ENCODE results near the gene NETO2. TPM values are rescaled to one million over a fixed set of nuclear protein-coding genes. Genes with fewer than 3 reads are reported as not detected.
A peak's percentile ranks its signal among the peaks of the same experiment; 100 is the strongest.

NETO2 gene
- total RNA-seq, 1 donor from 2014 or later = 18.7 TPM

DNA sequence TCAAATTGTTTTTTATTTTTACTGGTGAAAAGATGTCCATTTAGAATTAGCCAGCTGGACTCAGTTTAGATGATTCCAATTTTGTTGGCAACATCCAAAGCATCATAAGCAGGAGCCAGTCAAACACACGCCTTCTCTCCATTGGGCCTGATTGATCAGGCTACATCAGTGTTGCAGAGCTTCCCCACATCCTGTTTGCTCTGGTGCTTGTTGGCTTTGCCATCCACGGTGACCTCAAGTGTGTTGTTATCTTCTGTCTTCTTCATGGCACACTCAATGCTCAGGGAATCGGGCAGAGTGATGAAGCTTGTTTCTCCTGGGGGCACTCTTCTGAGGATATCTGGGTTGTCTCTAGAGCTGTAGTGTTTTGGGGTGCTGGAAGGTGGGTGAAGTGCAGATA, 6.3 kb upstream of the NETO2 start:
- intact Hi-C loops (cut with DNase I) = no loop called here

DNA sequence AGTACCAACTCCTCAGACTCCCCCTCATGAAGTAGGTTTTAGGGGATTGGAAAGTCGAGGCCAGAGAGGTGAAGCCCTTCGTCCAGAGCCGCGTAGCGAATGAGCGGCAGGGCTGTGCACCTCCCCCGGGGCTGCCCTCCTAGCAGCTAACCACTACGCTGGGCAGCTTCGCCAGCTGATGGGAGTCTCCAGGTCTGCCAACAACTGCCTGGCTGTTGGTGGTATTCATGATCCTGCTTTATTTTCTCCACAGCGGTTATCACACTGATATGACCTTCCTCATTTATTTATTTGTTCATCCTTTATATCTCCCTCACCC, 773 bp upstream of the NETO2 start:
- ATAC-seq = peak in 1 of 2 donors; percentile 3
- intact Hi-C loops (cut with DNase I) = loop anchor here (10.0 kb wide), 1 partner anchor 1010 kb away; the partner anchor contains the start of gene ABCC12
- no peak for DNase-seq
- no peaks in the 10 kb centered on the region for H3K9me3 ChIP-seq
- no peak overlapping the region for H3K27ac ChIP-seq
- no peaks in the 10 kb centered on the region for H3K36me3 ChIP-seq
- H3K4me3 ChIP-seq = peak overlapping the region; percentile 57
- peaks cover 15% of the 10 kb centered on the region for H3K4me1 ChIP-seq
- TF ChIP-seq CTCF (IDR thresholded peaks at IDR 0.05) = no peak
- peaks cover 13% of the 10 kb centered on the region for H3K27me3 ChIP-seq (ENCODE audit: low read depth)

More for the DNA sequence above, 6.3 kb upstream of the NETO2 start:
- DNase-seq = no peak
- Histone ChIP-seq H3K27ac (no peak overlapping the region), H3K36me3 (peaks cover 3% of the 10 kb centered on the region), H3K9me3 (no peaks in the 10 kb centered on the region), H3K4me1 (no peaks in the 10 kb centered on the region), H3K27me3 (ENCODE audit: low read depth) (peaks cover 4% of the 10 kb centered on the region), H3K4me3 (no peak overlapping the region)
- no peak for TF ChIP-seq CTCF (IDR thresholded peaks at IDR 0.05)
- no peak for ATAC-seq

DNA sequence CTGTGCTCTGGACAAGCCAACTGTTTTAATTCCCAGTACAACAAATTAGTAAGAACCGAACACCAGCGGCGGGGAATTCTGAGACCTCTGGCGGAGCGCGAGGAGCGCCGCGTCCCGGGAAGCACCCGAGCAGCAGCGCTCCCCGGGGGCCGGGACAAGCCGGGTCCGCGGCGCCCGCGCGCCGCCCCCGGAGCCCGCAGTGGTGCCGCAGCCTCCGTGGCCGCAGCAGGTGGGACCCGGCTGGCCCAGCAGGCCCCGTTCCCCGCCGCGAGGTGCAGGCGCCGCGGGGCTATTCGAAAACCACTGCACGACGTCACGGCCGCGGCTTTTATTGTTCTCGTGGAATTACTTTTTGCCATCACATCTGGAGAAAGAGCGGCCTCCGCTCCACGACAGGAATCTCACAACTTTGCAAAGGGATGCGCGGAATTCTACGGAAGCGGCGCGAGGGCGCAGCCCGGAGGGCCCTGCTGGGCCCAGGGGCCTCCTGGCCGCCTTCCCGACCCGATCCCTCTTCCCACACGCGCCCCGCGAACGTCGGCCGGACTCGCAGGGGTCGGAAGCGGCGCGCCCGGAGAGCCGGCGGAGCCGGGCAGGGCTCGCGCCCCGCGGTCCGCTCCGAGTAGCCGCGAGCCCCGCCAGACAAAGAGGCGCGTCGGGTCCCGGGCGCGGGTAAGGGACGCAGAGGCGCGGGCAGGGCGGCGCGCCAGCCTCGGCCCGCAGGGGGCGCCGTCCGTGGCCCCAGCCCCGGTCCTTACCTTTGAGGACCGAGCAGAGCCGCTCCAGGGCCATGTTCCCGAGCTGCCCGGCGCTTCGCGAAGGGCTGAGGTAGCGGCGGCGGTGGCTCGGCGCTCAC, 696 bp downstream of the NETO2 start:
- DNase-seq (peak; percentile 64), ATAC-seq (peak; percentile 78 to 91)
- H3K27ac ChIP-seq = peak overlapping the region; percentile 40
- H3K4me3 ChIP-seq = peak overlapping the region; percentile 61
- peaks cover 15% of the 10 kb centered on the region for H3K4me1 ChIP-seq
- intact Hi-C loops (cut with DNase I) = loop anchor here (10.0 kb wide), 1 partner anchor 1012 kb away; the partner anchor contains the start of gene ABCC12
- TF ChIP-seq CTCF (IDR thresholded peaks at IDR 0.05) = peak; percentile 63
- peaks cover 13% of the 10 kb centered on the region for H3K27me3 ChIP-seq (ENCODE audit: low read depth)
- H3K9me3 ChIP-seq = no peaks in the 10 kb centered on the region
- no peaks in the 10 kb centered on the region for H3K36me3 ChIP-seq

DNA sequence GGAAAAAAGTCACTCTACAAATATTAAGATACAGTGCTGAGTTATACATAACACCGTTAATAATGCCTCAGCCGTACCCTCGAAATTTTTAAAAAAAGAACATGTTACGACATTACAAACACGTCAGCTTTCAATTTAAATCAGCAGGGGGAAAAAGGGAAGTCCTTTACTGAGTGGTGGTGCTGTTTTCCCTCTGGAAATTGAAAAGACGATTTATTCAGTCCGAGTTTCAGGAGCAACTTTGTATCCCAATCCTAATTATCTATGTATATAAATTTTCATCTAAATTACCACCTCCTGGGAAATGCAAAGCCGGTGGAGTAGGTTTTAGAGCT, 1.3 kb downstream of the NETO2 start:
- Histone ChIP-seq H3K4me1 (peaks cover 15% of the 10 kb centered on the region), H3K27me3 (ENCODE audit: low read depth) (peaks cover 13% of the 10 kb centered on the region), H3K4me3 (peak overlapping the region; percentile 61), H3K27ac (no peak overlapping the region), H3K36me3 (no peaks in the 10 kb centered on the region), H3K9me3 (no peaks in the 10 kb centered on the region)
- DNase-seq = no peak
- intact Hi-C loops (cut with DNase I) = loop anchor here (10.0 kb wide), 1 partner anchor 1012 kb away; the partner anchor contains the start of gene ABCC12
- no peak for TF ChIP-seq CTCF (IDR thresholded peaks at IDR 0.05)
- ATAC-seq = peak in 1 of 2 donors; percentile 43

- TF ChIP-seq CTCF (IDR thresholded peaks at IDR 0.05) = peak; percentile 92
- Histone ChIP-seq H3K36me3 (no peaks in the 10 kb centered on the region), H3K27ac (no peak overlapping the region), H3K4me1 (peaks cover 15% of the 10 kb centered on the region), H3K9me3 (no peaks in the 10 kb centered on the region), H3K4me3 (peak overlapping the region; percentile 61), H3K27me3 (ENCODE audit: low read depth) (peaks cover 13% of the 10 kb centered on the region)
- ATAC-seq (peak; percentile 89 to 93), DNase-seq (peak; percentile 82)
- intact Hi-C loops (cut with DNase I) = loop anchor here (10.0 kb wide), 1 partner anchor 1013 kb away; the partner anchor contains the start of gene ABCC12
Observed at GRCh38 chr16:47141773-47142485, 1.8 kb downstream of the NETO2 start.

All from lower lobe of right lung (tissue), 2 donors.